D721Med (cell line): Measurements from ENCODE around the gene SLC6A8.

Source experiments
- DNase-seq: peaks from one replicate; pipeline ENCODE4 v3.0.0; 2011; ENCODE audit warnings: low spot score; ENCODE audit not compliant: insufficient read length
- FAIRE-seq: peaks from 2 replicates; lab custom pipeline; 2011; peaks lifted over from hg19 to GRCh38; lab: Jason Lieb, UNC
- CTCF ChIP-seq: IDR thresholded peaks from 2 replicates; pipeline ENCODE4 v1.5.1; 2012; ENCODE audit warnings: mild to moderate bottlenecking, control low read depth; ENCODE audit not compliant: insufficient read depth; ENCODE audit errors: missing control alignments

SLC6A8 gene

GRCh38 chrX:153649915-153650782 lies 37.6 kb upstream of the SLC6A8 start:
- no peak for FAIRE-seq
- no peak for TF ChIP-seq CTCF
- DNase-seq: no peak

- FAIRE-seq: no peak
- no peak for TF ChIP-seq CTCF
- no peak for DNase-seq
These were observed 36.8 kb upstream of the SLC6A8 start for GRCh38 chrX:153650959-153651358.

- TF ChIP-seq CTCF: no peak
- FAIRE-seq: no peak
- no peak for DNase-seq
These were observed 36.1 kb upstream of the SLC6A8 start for GRCh38 chrX:153651540-153652079.

GRCh38 chrX:153653556-153653955 lies 34.2 kb upstream of the SLC6A8 start:
- TF ChIP-seq CTCF: no peak
- FAIRE-seq (no peak), DNase-seq (no peak)

GRCh38 chrX:153657161-153657560 lies 30.6 kb upstream of the SLC6A8 start:
- TF ChIP-seq CTCF: no peak
- no peak for FAIRE-seq
- DNase-seq: no peak

GRCh38 chrX:153659268-153659667 lies 28.5 kb upstream of the SLC6A8 start:
- no peak for FAIRE-seq

More at GRCh38 chrX:153659268-153659667, 28.5 kb upstream of the SLC6A8 start:
- no peak for TF ChIP-seq CTCF
- no peak for DNase-seq
